GM23338 (cell line): ENCODE results near the gene NAA80. TPM values are rescaled to one million over a fixed set of nuclear protein-coding genes. Genes with fewer than 3 reads are reported as not detected.

Source experiments
- ATAC-seq: fragments of 200-7000 bp; cut with Tn5 transposase; 3 replicates; pipeline ENCODE4 v1.9.1; 2020
- DNase-seq: peaks from one replicate; pipeline ENCODE4 v3.0.0-alpha.2; 2015; ENCODE audit warnings: low spot score
- H2AFZ ChIP-seq: fragments of 200-600 bp; sonication (generic); 2 replicates; pipeline ENCODE4 v1.8.0; 2016; ENCODE audit warnings: antibody characterized with exemption, mild to moderate bottlenecking, moderate library complexity
- H3F3A ChIP-seq: fragments of 200-600 bp; sonication (generic); replicated peaks from 2 replicates; pipeline ENCODE4 v1.8.0; 2017; ENCODE audit warnings: antibody characterized with exemption, mixed run types, low read depth
- H3K27ac ChIP-seq: fragments of 200-600 bp; sonication (generic); 2 replicates; pipeline ENCODE4 v1.6.1; 2016; ENCODE audit warnings: low read depth
- H3K27me3 ChIP-seq: fragments of 200-600 bp; sonication (generic); 2 replicates; pipeline ENCODE4 v1.8.0; 2016; ENCODE audit warnings: mild to moderate bottlenecking, mixed run types, moderate library complexity; ENCODE audit not compliant: insufficient read depth
- H3K36me3 ChIP-seq: fragments of 200-600 bp; sonication (generic); 2 replicates; pipeline ENCODE4 v1.8.0; 2016; ENCODE audit warnings: mild to moderate bottlenecking; ENCODE audit not compliant: insufficient read depth
- H3K4me1 ChIP-seq: fragments of 200-600 bp; sonication (generic); 2 replicates; pipeline ENCODE4 v1.8.0; 2016; ENCODE audit warnings: mild to moderate bottlenecking, moderate library complexity; ENCODE audit not compliant: insufficient read depth
- H3K4me2 ChIP-seq: fragments of 200-600 bp; sonication (generic); 2 replicates; pipeline ENCODE4 v1.7.1; 2017; ENCODE audit warnings: mixed run types
- H3K4me3 ChIP-seq: fragments of 200-600 bp; sonication (generic); 2 replicates; pipeline ENCODE4 v1.6.1; 2016; ENCODE audit warnings: mixed run types
- H3K79me2 ChIP-seq: fragments of 200-600 bp; sonication (generic); replicated peaks from 2 replicates; pipeline ENCODE4 v1.8.0; 2017; ENCODE audit warnings: mild to moderate bottlenecking; ENCODE audit not compliant: insufficient read depth
- H3K9me2 ChIP-seq: fragments of 200-600 bp; sonication (generic); 2 replicates; pipeline ENCODE4 v1.8.0; 2017; ENCODE audit not compliant: insufficient read depth
- H4K20me1 ChIP-seq: fragments of 200-600 bp; sonication (generic); replicated peaks from 2 replicates; pipeline ENCODE4 v1.8.0; 2017; ENCODE audit warnings: mild to moderate bottlenecking; ENCODE audit not compliant: insufficient read depth
- H3K27ac Mint-ChIP-seq: 2 replicates; pipeline ENCODE4 v1.8.0; 2020; ENCODE audit warnings: inconsistent platforms, mild to moderate bottlenecking, moderate library complexity, mixed read lengths
- H3K27me3 Mint-ChIP-seq: 3 replicates; pipeline ENCODE4 v1.8.0; 2022; ENCODE audit warnings: low read depth, mild to moderate bottlenecking, moderate library complexity, mixed read lengths, inconsistent platforms; ENCODE audit not compliant: insufficient read depth, poor library complexity
- H3K36me3 Mint-ChIP-seq: 3 replicates; pipeline ENCODE4 v1.8.0; 2021; ENCODE audit warnings: low read depth, mild to moderate bottlenecking, inconsistent platforms, moderate library complexity, mixed read lengths
- H3K4me1 Mint-ChIP-seq: 3 replicates; pipeline ENCODE4 v1.8.0; 2020; ENCODE audit warnings: mild to moderate bottlenecking, inconsistent platforms, mixed read lengths
- H3K4me3 Mint-ChIP-seq: 3 replicates; pipeline ENCODE4 v1.8.0; 2021; ENCODE audit warnings: moderate library complexity, mild to moderate bottlenecking, inconsistent platforms, mixed read lengths
- H3K9me3 Mint-ChIP-seq: 3 replicates; pipeline ENCODE4 v1.8.0; 2020; ENCODE audit warnings: moderate library complexity, mild to moderate bottlenecking, inconsistent platforms, mixed read lengths
- CREB1 ChIP-seq: fragments of 250-450 bp; sonication (Bioruptor Pico); IDR thresholded peaks from 2 replicates; pipeline ENCODE4 v1.5.0; 2020; ENCODE audit warnings: low read depth, mild to moderate bottlenecking, moderate library complexity
- EZH2 ChIP-seq: fragments of 200-600 bp; sonication (generic); IDR thresholded peaks from one replicate; pipeline ENCODE4 v1.8.0; 2017; ENCODE audit warnings: antibody characterized with exemption, mild to moderate bottlenecking, low read depth; ENCODE audit not compliant: unreplicated experiment
- EZH2phosphoT487 ChIP-seq: fragments of 200-600 bp; sonication (generic); IDR thresholded peaks from one replicate; pipeline ENCODE4 v1.8.1; 2018; ENCODE audit warnings: antibody characterized with exemption; ENCODE audit not compliant: unreplicated experiment
- JUNB ChIP-seq: IDR thresholded peaks from one replicate; pipeline ENCODE4 v1.6.1; 2016; ENCODE audit warnings: antibody characterized with exemption; ENCODE audit not compliant: unreplicated experiment
- NANOG ChIP-seq: IDR thresholded peaks from 2 replicates; pipeline ENCODE4 v1.6.1; 2016; ENCODE audit warnings: antibody characterized with exemption, borderline replicate concordance
- POLR2AphosphoS5 ChIP-seq: IDR thresholded peaks from 2 replicates; pipeline ENCODE4 v1.6.1; 2016; ENCODE audit warnings: antibody characterized with exemption, low read depth
- STAT1 ChIP-seq: IDR thresholded peaks from one replicate; pipeline ENCODE4 v1.6.1; 2016; ENCODE audit warnings: antibody characterized with exemption; ENCODE audit not compliant: unreplicated experiment
- ZNF114 ChIP-seq: fragments of 250-450 bp; sonication (Bioruptor Pico); IDR thresholded peaks from 2 replicates; pipeline ENCODE4 v1.5.0; 2020; ENCODE audit warnings: mild to moderate bottlenecking, moderate library complexity
- ZNF331 ChIP-seq: fragments of 250-450 bp; sonication (Bioruptor Pico); IDR thresholded peaks from 2 replicates; pipeline ENCODE4 v1.5.0; 2020; ENCODE audit warnings: low read depth, mild to moderate bottlenecking, moderate library complexity
- polyA plus RNA-seq: library from polyadenylated mRNA; unstranded; fragments of >200 nt; fragmentation: Nextera tagmentation; extraction: Ambion mirVana; gene quantifications from 2 replicates; pipeline ENCODE4 v1.2.1, GENCODE V29; 2016
- total RNA-seq: library from RNA; depleted of rRNA; stranded (reverse); fragments of >200 nt; shearing (Covaris generic); gene quantifications from 2 replicates; pipeline ENCODE4 v1.2.3, GENCODE V29; 2014
- TF ChIP-seq, protein P1 (sequence below), 2 experiments: fragments of 200-600 bp in 1 of 2; sonication (generic) in 1 of 2; conservative IDR thresholded peaks; 2 replicates each; pipeline versions ENCODE4 v1.5.1 to v1.6.1; 2016 to 2017; ENCODE audit warnings: antibody characterized with exemption in 2 of 2, low read depth in 2 of 2, mild to moderate bottlenecking in 2 of 2, moderate library complexity in 1 of 2
- TF ChIP-seq, protein P2 (sequence below): IDR thresholded peaks from one replicate; pipeline ENCODE4 v1.6.1; 2018; ENCODE audit warnings: antibody characterized with exemption; ENCODE audit not compliant: unreplicated experiment
- TF ChIP-seq, protein P3 (sequence below): IDR thresholded peaks from 2 replicates; pipeline ENCODE4 v1.6.1; 2016; ENCODE audit warnings: antibody characterized with exemption
- TF ChIP-seq, protein P4 (sequence below): fragments of 250-450 bp; sonication (Bioruptor Pico); IDR thresholded peaks from 2 replicates; pipeline ENCODE4 v1.5.0; 2020; ENCODE audit warnings: mild to moderate bottlenecking, moderate library complexity

Gene NAA80
- total and polyA plus RNA-seq, 2 experiments from 2014 or later: 12.1 to 16.7 TPM

DNA sequence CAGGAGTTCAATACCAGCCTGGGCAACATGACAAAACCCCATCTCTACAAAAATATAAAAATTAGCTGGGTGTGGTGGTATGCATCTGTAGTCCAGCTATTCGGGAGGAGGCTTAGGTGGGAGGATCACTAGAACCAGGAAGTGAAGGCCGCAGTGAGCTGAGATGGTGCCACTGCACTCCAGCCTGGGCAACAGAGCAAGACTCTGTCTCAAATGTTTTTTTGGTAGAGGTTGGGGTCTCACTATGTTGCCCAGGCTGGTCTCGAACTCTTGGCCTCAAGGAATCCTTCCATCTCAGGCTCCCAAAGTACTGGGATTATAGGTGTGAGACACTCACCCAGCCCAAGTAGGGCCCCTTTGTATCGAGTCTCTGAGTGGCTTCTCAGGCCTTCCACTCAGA is 5.1 kb downstream of the NAA80 start:
- H3K36me3 Mint-ChIP-seq: peaks cover 23% of the 10 kb centered on the region
- no peaks in the 10 kb centered on the region for H3K27me3 ChIP-seq
- no peak for DNase-seq

More for the DNA sequence above, 5.1 kb downstream of the NAA80 start:
- Histone ChIP-seq H3K4me3 (no peak overlapping the region), H3K36me3 (no peaks in the 10 kb centered on the region; the same call in 1 of the 2 replicates), H2AFZ (no peak overlapping the region), H4K20me1 (no peaks in the 10 kb centered on the region), H3K4me2 (no peak overlapping the region), H3K27ac (no peak overlapping the region), H3F3A (0 out of 2 replicates have a peak, but pooled peaks cover 3% of the 10 kb centered on the region), H3K4me1 (peaks cover 11% of the 10 kb centered on the region), H3K9me2 (no peaks in the 10 kb centered on the region), H3K79me2 (peaks cover 17% of the 10 kb centered on the region)
- peaks cover 12% of the 10 kb centered on the region for H3K27me3 Mint-ChIP-seq
- H3K9me3 Mint-ChIP-seq: no peaks in the 10 kb centered on the region
- H3K4me3 Mint-ChIP-seq: no peak overlapping the region
- H3K27ac Mint-ChIP-seq: no peak overlapping the region
- H3K4me1 Mint-ChIP-seq: peaks cover 14% of the 10 kb centered on the region
- ATAC-seq: no peak
- no peak for TF ChIP-seq EZH2
- TF ChIP-seq, protein P1, sequence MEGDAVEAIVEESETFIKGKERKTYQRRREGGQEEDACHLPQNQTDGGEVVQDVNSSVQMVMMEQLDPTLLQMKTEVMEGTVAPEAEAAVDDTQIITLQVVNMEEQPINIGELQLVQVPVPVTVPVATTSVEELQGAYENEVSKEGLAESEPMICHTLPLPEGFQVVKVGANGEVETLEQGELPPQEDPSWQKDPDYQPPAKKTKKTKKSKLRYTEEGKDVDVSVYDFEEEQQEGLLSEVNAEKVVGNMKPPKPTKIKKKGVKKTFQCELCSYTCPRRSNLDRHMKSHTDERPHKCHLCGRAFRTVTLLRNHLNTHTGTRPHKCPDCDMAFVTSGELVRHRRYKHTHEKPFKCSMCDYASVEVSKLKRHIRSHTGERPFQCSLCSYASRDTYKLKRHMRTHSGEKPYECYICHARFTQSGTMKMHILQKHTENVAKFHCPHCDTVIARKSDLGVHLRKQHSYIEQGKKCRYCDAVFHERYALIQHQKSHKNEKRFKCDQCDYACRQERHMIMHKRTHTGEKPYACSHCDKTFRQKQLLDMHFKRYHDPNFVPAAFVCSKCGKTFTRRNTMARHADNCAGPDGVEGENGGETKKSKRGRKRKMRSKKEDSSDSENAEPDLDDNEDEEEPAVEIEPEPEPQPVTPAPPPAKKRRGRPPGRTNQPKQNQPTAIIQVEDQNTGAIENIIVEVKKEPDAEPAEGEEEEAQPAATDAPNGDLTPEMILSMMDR (conservative IDR thresholded peaks at IDR 0.05; ENCODE audit: low read depth in 2 of 2): no peak
- TF ChIP-seq, protein P2, sequence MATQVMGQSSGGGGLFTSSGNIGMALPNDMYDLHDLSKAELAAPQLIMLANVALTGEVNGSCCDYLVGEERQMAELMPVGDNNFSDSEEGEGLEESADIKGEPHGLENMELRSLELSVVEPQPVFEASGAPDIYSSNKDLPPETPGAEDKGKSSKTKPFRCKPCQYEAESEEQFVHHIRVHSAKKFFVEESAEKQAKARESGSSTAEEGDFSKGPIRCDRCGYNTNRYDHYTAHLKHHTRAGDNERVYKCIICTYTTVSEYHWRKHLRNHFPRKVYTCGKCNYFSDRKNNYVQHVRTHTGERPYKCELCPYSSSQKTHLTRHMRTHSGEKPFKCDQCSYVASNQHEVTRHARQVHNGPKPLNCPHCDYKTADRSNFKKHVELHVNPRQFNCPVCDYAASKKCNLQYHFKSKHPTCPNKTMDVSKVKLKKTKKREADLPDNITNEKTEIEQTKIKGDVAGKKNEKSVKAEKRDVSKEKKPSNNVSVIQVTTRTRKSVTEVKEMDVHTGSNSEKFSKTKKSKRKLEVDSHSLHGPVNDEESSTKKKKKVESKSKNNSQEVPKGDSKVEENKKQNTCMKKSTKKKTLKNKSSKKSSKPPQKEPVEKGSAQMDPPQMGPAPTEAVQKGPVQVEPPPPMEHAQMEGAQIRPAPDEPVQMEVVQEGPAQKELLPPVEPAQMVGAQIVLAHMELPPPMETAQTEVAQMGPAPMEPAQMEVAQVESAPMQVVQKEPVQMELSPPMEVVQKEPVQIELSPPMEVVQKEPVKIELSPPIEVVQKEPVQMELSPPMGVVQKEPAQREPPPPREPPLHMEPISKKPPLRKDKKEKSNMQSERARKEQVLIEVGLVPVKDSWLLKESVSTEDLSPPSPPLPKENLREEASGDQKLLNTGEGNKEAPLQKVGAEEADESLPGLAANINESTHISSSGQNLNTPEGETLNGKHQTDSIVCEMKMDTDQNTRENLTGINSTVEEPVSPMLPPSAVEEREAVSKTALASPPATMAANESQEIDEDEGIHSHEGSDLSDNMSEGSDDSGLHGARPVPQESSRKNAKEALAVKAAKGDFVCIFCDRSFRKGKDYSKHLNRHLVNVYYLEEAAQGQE: no peak
- TF ChIP-seq, protein P3, sequence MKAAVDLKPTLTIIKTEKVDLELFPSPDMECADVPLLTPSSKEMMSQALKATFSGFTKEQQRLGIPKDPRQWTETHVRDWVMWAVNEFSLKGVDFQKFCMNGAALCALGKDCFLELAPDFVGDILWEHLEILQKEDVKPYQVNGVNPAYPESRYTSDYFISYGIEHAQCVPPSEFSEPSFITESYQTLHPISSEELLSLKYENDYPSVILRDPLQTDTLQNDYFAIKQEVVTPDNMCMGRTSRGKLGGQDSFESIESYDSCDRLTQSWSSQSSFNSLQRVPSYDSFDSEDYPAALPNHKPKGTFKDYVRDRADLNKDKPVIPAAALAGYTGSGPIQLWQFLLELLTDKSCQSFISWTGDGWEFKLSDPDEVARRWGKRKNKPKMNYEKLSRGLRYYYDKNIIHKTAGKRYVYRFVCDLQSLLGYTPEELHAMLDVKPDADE: no peak
- no peak for TF ChIP-seq JUNB
- TF ChIP-seq POLR2AphosphoS5: no peak
- no peak for TF ChIP-seq EZH2phosphoT487
- TF ChIP-seq NANOG: no peak
- TF ChIP-seq ZNF331: no peak
- TF ChIP-seq, protein P4, sequence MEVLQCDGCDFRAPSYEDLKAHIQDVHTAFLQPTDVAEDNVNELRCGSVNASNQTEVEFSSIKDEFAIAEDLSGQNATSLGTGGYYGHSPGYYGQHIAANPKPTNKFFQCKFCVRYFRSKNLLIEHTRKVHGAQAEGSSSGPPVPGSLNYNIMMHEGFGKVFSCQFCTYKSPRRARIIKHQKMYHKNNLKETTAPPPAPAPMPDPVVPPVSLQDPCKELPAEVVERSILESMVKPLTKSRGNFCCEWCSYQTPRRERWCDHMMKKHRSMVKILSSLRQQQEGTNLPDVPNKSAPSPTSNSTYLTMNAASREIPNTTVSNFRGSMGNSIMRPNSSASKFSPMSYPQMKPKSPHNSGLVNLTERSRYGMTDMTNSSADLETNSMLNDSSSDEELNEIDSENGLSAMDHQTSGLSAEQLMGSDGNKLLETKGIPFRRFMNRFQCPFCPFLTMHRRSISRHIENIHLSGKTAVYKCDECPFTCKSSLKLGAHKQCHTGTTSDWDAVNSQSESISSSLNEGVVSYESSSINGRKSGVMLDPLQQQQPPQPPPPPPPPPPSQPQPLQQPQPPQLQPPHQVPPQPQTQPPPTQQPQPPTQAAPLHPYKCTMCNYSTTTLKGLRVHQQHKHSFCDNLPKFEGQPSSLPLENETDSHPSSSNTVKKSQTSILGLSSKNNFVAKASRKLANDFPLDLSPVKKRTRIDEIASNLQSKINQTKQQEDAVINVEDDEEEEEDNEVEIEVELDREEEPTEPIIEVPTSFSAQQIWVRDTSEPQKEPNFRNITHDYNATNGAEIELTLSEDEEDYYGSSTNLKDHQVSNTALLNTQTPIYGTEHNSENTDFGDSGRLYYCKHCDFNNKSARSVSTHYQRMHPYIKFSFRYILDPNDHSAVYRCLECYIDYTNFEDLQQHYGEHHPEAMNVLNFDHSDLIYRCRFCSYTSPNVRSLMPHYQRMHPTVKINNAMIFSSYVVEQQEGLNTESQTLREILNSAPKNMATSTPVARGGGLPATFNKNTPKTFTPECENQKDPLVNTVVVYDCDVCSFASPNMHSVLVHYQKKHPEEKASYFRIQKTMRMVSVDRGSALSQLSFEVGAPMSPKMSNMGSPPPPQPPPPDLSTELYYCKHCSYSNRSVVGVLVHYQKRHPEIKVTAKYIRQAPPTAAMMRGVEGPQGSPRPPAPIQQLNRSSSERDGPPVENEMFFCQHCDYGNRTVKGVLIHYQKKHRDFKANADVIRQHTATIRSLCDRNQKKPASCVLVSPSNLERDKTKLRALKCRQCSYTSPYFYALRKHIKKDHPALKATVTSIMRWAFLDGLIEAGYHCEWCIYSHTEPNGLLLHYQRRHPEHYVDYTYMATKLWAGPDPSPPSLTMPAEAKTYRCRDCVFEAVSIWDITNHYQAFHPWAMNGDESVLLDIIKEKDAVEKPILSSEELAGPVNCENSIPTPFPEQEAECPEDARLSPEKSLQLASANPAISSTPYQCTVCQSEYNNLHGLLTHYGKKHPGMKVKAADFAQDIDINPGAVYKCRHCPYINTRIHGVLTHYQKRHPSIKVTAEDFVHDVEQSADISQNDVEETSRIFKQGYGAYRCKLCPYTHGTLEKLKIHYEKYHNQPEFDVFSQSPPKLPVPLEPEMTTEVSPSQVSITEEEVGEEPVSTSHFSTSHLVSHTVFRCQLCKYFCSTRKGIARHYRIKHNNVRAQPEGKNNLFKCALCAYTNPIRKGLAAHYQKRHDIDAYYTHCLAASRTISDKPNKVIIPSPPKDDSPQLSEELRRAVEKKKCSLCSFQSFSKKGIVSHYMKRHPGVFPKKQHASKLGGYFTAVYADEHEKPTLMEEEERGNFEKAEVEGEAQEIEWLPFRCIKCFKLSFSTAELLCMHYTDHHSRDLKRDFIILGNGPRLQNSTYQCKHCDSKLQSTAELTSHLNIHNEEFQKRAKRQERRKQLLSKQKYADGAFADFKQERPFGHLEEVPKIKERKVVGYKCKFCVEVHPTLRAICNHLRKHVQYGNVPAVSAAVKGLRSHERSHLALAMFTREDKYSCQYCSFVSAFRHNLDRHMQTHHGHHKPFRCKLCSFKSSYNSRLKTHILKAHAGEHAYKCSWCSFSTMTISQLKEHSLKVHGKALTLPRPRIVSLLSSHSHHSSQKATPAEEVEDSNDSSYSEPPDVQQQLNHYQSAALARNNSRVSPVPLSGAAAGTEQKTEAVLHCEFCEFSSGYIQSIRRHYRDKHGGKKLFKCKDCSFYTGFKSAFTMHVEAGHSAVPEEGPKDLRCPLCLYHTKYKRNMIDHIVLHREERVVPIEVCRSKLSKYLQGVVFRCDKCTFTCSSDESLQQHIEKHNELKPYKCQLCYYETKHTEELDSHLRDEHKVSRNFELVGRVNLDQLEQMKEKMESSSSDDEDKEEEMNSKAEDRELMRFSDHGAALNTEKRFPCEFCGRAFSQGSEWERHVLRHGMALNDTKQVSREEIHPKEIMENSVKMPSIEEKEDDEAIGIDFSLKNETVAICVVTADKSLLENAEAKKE (CRISPR knock-in tag): no peak
- no peak for TF ChIP-seq CREB1 (CRISPR knock-in tag)
- TF ChIP-seq ZNF114 (CRISPR knock-in tag): no peak
- TF ChIP-seq STAT1: no peak
